Natural killer cell treated with Interleukin-12 subunit alpha and Interleukin-12 subunit beta and Interleukin-15 and Interleukin-18, amount 100 ng/mL, for 72 hours (primary cell): ENCODE results near the gene FARP2. TPM values are rescaled to one million over a fixed set of nuclear protein-coding genes. Genes with fewer than 3 reads are reported as not detected.

Experiments
- ATAC-seq, 2 donors: fragments of 150-1000 bp; cut with Tn5 transposase in 1 of 2; sonication (Bioruptor Pico), chemical (Tn5 transposase) in 1 of 2; 2 replicates each; pipeline ENCODE4 v1.10.0; 2021
- DNase-seq: peaks from one replicate; pipeline ENCODE4 v3.0.0; 2022; ENCODE audit warnings: low spot score
- H3K27ac Mint-ChIP-seq, 2 donors: 1 replicate in 1 of 2; 2 replicates in 1 of 2; pipeline ENCODE4 v1.8.0; 2022; ENCODE audit warnings: mixed read lengths in 2 of 2, mild to moderate bottlenecking in 1 of 2, moderate library complexity in 1 of 2
- H3K27me3 Mint-ChIP-seq, 2 donors: 1 replicate in 1 of 2; 2 replicates in 1 of 2; pipeline ENCODE4 v1.8.0; 2022; ENCODE audit warnings: mixed read lengths in 2 of 2
- H3K36me3 Mint-ChIP-seq: one replicate; pipeline ENCODE4 v1.8.0; 2022; ENCODE audit warnings: mixed read lengths
- H3K4me1 Mint-ChIP-seq, 2 donors: 1 replicate in 1 of 2; 2 replicates in 1 of 2; pipeline ENCODE4 v1.8.0; 2022; ENCODE audit warnings: low read depth in 2 of 2, mixed read lengths in 2 of 2, mild to moderate bottlenecking in 1 of 2
- H3K4me3 Mint-ChIP-seq: one replicate; pipeline ENCODE4 v1.8.0; 2022; ENCODE audit warnings: mixed read lengths
- H3K9me3 Mint-ChIP-seq: 2 replicates; pipeline ENCODE4 v1.8.0; 2022; ENCODE audit warnings: mixed read lengths
- total RNA-seq, 2 donors: library from RNA; stranded (reverse); gene quantifications; one replicate each; pipeline ENCODE4 v1.2.3, GENCODE V29; 2022

The FARP2 gene
- total RNA-seq, 2 donors from 2014 or later: 49.2 to 77.3 TPM

- H3K27me3 Mint-ChIP-seq: peaks cover 9 to 12% of the 10 kb centered on the region in 2 donors
- no peaks in the 10 kb centered on the region for H3K9me3 Mint-ChIP-seq
- no peak overlapping the region for H3K27ac Mint-ChIP-seq
- no peaks in the 10 kb centered on the region for H3K36me3 Mint-ChIP-seq
- H3K4me1 Mint-ChIP-seq: no peaks in the 10 kb centered on the region
- ATAC-seq: peak in 1 of 2 donors; percentile 12
- no peak overlapping the region for H3K4me3 Mint-ChIP-seq
- DNase-seq: no peak
Observed at GRCh38 chr2:241473399-241473798, 117.3 kb downstream of the FARP2 start.

- ATAC-seq (no peak), DNase-seq (no peak)
- Mint-ChIP-seq H3K27ac (no peak overlapping the region), H3K9me3 (no peaks in the 10 kb centered on the region), H3K36me3 (no peaks in the 10 kb centered on the region), H3K4me1 (no peaks in the 10 kb centered on the region), H3K27me3 (peaks cover 9 to 12% of the 10 kb centered on the region in 2 donors), H3K4me3 (no peak overlapping the region)
Observed at GRCh38 chr2:241475267-241475666, 119.2 kb downstream of the FARP2 start.

- DNase-seq (peak; percentile 41), ATAC-seq (no peak)
- Mint-ChIP-seq H3K4me1 (no peaks in the 10 kb centered on the region), H3K4me3 (no peak overlapping the region), H3K9me3 (no peaks in the 10 kb centered on the region), H3K27ac (no peak overlapping the region), H3K36me3 (no peaks in the 10 kb centered on the region), H3K27me3 (peaks cover 0 to 2% of the 10 kb centered on the region in 2 donors)
Observed at GRCh38 chr2:241478166-241478565, 122.1 kb downstream of the FARP2 start.

- ATAC-seq: no peak
- Mint-ChIP-seq H3K9me3 (no peaks in the 10 kb centered on the region), H3K27ac (no peak overlapping the region), H3K4me1 (no peaks in the 10 kb centered on the region), H3K36me3 (no peaks in the 10 kb centered on the region), H3K27me3 (no peaks in the 10 kb centered on the region), H3K4me3 (no peak overlapping the region)
- peak; percentile 12 for DNase-seq
Observed at GRCh38 chr2:241479026-241479898, 123.2 kb downstream of the FARP2 start.

- Mint-ChIP-seq H3K4me3 (no peak overlapping the region), H3K27ac (no peak overlapping the region), H3K36me3 (no peaks in the 10 kb centered on the region), H3K27me3 (no peaks in the 10 kb centered on the region), H3K9me3 (no peaks in the 10 kb centered on the region), H3K4me1 (no peaks in the 10 kb centered on the region)
- DNase-seq: no peak
- ATAC-seq: no peak
Observed at GRCh38 chr2:241481687-241482086, 125.6 kb downstream of the FARP2 start.

- no peak for DNase-seq
- Mint-ChIP-seq H3K36me3 (no peaks in the 10 kb centered on the region), H3K4me3 (no peak overlapping the region), H3K27ac (no peak overlapping the region), H3K27me3 (no peaks in the 10 kb centered on the region), H3K9me3 (no peaks in the 10 kb centered on the region), H3K4me1 (no peaks in the 10 kb centered on the region)
- ATAC-seq: no peak
Observed at GRCh38 chr2:241482126-241482955, 126.3 kb downstream of the FARP2 start.

GRCh38 chr2:241483305-241483704, 127.2 kb downstream of the FARP2 start:
- Mint-ChIP-seq H3K4me3 (no peak overlapping the region), H3K36me3 (no peaks in the 10 kb centered on the region)

GRCh38 chr2:241485172-241485911, 129.3 kb downstream of the FARP2 start:
- Mint-ChIP-seq H3K27ac (no peak overlapping the region), H3K9me3 (no peaks in the 10 kb centered on the region), H3K36me3 (no peaks in the 10 kb centered on the region), H3K4me3 (no peak overlapping the region), H3K27me3 (no peaks in the 10 kb centered on the region), H3K4me1 (no peaks in the 10 kb centered on the region)
- ATAC-seq: no peak
- DNase-seq: no peak

More at GRCh38 chr2:241483305-241483704, 127.2 kb downstream of the FARP2 start:
- no peak for ATAC-seq
- DNase-seq: no peak
- no peaks in the 10 kb centered on the region for H3K9me3 Mint-ChIP-seq
- H3K27ac Mint-ChIP-seq: no peak overlapping the region
- no peaks in the 10 kb centered on the region for H3K27me3 Mint-ChIP-seq
- no peaks in the 10 kb centered on the region for H3K4me1 Mint-ChIP-seq

GRCh38 chr2:241489088-241489487, 133.0 kb downstream of the FARP2 start:
- ATAC-seq (no peak), DNase-seq (no peak)
- Mint-ChIP-seq H3K9me3 (no peaks in the 10 kb centered on the region), H3K27me3 (no peaks in the 10 kb centered on the region), H3K36me3 (no peaks in the 10 kb centered on the region), H3K27ac (no peak overlapping the region), H3K4me1 (no peaks in the 10 kb centered on the region), H3K4me3 (no peak overlapping the region)

- H3K4me3 Mint-ChIP-seq: no peak overlapping the region
- ATAC-seq (no peak), DNase-seq (no peak)
- H3K9me3 Mint-ChIP-seq: no peaks in the 10 kb centered on the region
- H3K27me3 Mint-ChIP-seq: no peaks in the 10 kb centered on the region
- no peaks in the 10 kb centered on the region for H3K4me1 Mint-ChIP-seq
- no peaks in the 10 kb centered on the region for H3K36me3 Mint-ChIP-seq
- H3K27ac Mint-ChIP-seq: no peak overlapping the region
Observed at GRCh38 chr2:241489733-241490680, 133.9 kb downstream of the FARP2 start.

GRCh38 chr2:241490825-241491506, 134.9 kb downstream of the FARP2 start:
- no peak overlapping the region for H3K4me3 Mint-ChIP-seq
- no peak overlapping the region for H3K27ac Mint-ChIP-seq
- no peaks in the 10 kb centered on the region for H3K4me1 Mint-ChIP-seq
- H3K36me3 Mint-ChIP-seq: no peaks in the 10 kb centered on the region
- no peak for DNase-seq
- no peak for ATAC-seq
- H3K27me3 Mint-ChIP-seq: no peaks in the 10 kb centered on the region
- H3K9me3 Mint-ChIP-seq: no peaks in the 10 kb centered on the region

- no peak overlapping the region for H3K27ac Mint-ChIP-seq
- DNase-seq: no peak
- H3K9me3 Mint-ChIP-seq: no peaks in the 10 kb centered on the region
- ATAC-seq: no peak
- H3K4me1 Mint-ChIP-seq: no peaks in the 10 kb centered on the region
- no peaks in the 10 kb centered on the region for H3K27me3 Mint-ChIP-seq
- no peaks in the 10 kb centered on the region for H3K36me3 Mint-ChIP-seq
- H3K4me3 Mint-ChIP-seq: no peak overlapping the region
Observed at GRCh38 chr2:241491549-241492173, 135.6 kb downstream of the FARP2 start.
